Transverse colon (tissue), 4 donors: Measurements from ENCODE around the gene RIPPLY2. TPM values are rescaled to one million over a fixed set of nuclear protein-coding genes. Genes with fewer than 3 reads are reported as not detected.

Source experiments
- DNase-seq: peaks from one replicate; pipeline ENCODE4 v3.0.0-alpha.2; 2019
- H3K27ac ChIP-seq, 4 donors: fragments of 200-600 bp; sonication (generic); 2 replicates each; pipeline ENCODE4 v1.5.1; 2016 to 2018; ENCODE audit warnings: inconsistent platforms in 4 of 4
- H3K27me3 ChIP-seq: fragments of 200-600 bp; sonication (generic); 2 replicates; pipeline ENCODE4 v1.5.1; 2017; ENCODE audit warnings: inconsistent platforms
- H3K36me3 ChIP-seq, 4 donors: fragments of 200-600 bp; sonication (generic); 2 replicates each; pipeline ENCODE4 v1.5.1; 2017 to 2019; ENCODE audit warnings: inconsistent platforms in 4 of 4
- H3K4me1 ChIP-seq, 4 donors: fragments of 200-600 bp; sonication (generic); 2 replicates each; pipeline ENCODE4 v1.5.1; 2017 to 2020; ENCODE audit warnings: inconsistent platforms in 4 of 4
- H3K4me3 ChIP-seq, 4 donors: fragments of 200-600 bp; sonication (generic); 1 replicate in 1 of 4; 2 replicates in 3 of 4; pipeline versions ENCODE4 v1.5.1 to v1.6.1; 2017 to 2019; ENCODE audit warnings: inconsistent platforms in 4 of 4
- H3K9me3 ChIP-seq, 2 donors: fragments of 200-600 bp; sonication (generic); 2 replicates each; pipeline ENCODE4 v1.5.1; 2017 to 2019; ENCODE audit warnings: inconsistent platforms in 2 of 2
- EP300 ChIP-seq: sonication (generic); formaldehyde crosslinking; IDR thresholded peaks from one replicate; pipeline ENCODE4 v1.6.1; 2017; ENCODE audit warnings: antibody characterized with exemption, low read depth
- POLR2A ChIP-seq: fragments of 450-650 bp; IDR thresholded peaks from one replicate; pipeline ENCODE4 v1.6.1; 2016; ENCODE audit warnings: antibody characterized with exemption, mild to moderate bottlenecking, moderate library complexity
- POLR2AphosphoS5 ChIP-seq, 3 donors: sonication (generic); formaldehyde crosslinking; IDR thresholded peaks; one replicate each; pipeline ENCODE4 v1.6.1; 2016; ENCODE audit warnings: antibody characterized with exemption in 3 of 3
- WGBS, 2 donors: methylation state at CpG; one replicate each; pipeline ENCODE4 v1.1.5; 2018; ENCODE audit warnings: low coverage in 1 of 2; 5-methylcytosine and 5-hydroxymethylcytosine counted together
- in situ Hi-C, 4 donors: fragments of 200-750 bp; cut with MboI; loops; one replicate each; pipeline versions ENCODE4 v1.15.0 to v1.15.1; 2017; ENCODE audit warnings: low sequenced_read_pairs in 3 of 4, low pct_ligation_motif_present in 1 of 4, low pct_unique_long_range_greater_than_20kb in 1 of 4
- intact Hi-C: fragments of 100-400 bp; cut with DNase I; formaldehyde crosslinking; loops from one replicate; pipeline ENCODE4 v1.15.1; 2023; ENCODE audit warnings: low total_unique reads
- total RNA-seq, 4 donors: library from RNA; depleted of rRNA; stranded (reverse); fragments of >200 nt; gene quantifications; one replicate each; pipeline ENCODE4 v1.1.0, GENCODE V29; 2016
- TF ChIP-seq, protein P1 (sequence below), 5 experiments: fragments of 200-600 bp in 3 of 5; fragments of 450-650 bp in 2 of 5; sonication (generic) in 3 of 5; IDR thresholded peaks; 1 replicate in 2 of 5; 2 replicates in 3 of 5; pipeline ENCODE4 v1.5.1; 2016 to 2017; ENCODE audit warnings: antibody characterized with exemption in 5 of 5, inconsistent platforms in 3 of 5, mild to moderate bottlenecking in 2 of 5, moderate library complexity in 1 of 5

The RIPPLY2 gene
- total RNA-seq, 4 donors from 2014 or later, result not detected

DNA sequence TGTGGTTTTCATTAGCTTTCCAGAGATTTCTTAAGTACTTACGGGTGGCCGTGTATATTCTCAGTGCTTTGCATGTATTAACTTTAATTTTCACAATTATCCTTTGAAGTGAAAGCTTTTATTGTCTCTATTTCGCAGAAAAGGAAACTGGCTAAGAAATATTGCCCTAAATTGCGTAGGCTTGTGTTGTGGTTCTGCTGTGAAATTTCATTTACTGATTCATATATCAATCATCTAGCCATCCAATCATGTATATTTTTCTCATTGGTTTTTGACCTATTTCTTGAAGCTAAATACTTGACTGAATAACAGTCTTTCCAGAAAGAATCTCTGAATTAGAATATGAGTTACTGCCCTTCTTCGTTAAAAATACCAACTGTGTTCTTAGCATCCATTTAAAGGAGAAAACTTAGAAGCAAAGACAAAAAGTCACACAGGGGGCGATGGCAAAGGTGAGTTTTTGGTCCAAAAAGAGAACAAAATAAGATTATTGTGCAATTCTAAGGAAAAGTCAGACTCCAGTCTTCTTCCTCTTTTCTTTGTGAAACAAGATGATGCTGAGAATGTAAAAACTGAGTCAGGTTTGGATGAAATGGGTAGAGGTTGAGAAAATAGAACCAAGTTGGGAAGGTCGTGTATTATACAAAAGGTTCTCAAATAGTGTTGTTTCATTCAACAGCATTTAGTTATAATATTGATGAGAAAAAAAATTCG lies 7.8 kb downstream of the RIPPLY2 start:
- TF ChIP-seq, protein P1, sequence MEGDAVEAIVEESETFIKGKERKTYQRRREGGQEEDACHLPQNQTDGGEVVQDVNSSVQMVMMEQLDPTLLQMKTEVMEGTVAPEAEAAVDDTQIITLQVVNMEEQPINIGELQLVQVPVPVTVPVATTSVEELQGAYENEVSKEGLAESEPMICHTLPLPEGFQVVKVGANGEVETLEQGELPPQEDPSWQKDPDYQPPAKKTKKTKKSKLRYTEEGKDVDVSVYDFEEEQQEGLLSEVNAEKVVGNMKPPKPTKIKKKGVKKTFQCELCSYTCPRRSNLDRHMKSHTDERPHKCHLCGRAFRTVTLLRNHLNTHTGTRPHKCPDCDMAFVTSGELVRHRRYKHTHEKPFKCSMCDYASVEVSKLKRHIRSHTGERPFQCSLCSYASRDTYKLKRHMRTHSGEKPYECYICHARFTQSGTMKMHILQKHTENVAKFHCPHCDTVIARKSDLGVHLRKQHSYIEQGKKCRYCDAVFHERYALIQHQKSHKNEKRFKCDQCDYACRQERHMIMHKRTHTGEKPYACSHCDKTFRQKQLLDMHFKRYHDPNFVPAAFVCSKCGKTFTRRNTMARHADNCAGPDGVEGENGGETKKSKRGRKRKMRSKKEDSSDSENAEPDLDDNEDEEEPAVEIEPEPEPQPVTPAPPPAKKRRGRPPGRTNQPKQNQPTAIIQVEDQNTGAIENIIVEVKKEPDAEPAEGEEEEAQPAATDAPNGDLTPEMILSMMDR (IDR thresholded peaks at IDR 0.05), result no peak
- no peak for TF ChIP-seq POLR2AphosphoS5 (IDR thresholded peaks at IDR 0.05)
- no peak for TF ChIP-seq POLR2A
- no peak for TF ChIP-seq EP300
- Histone ChIP-seq H3K27ac (peak overlapping the region in 1 of 4 donors; percentile 91), H3K9me3 (no peaks in the 10 kb centered on the region), H3K27me3 (no peaks in the 10 kb centered on the region), H3K4me3 (peak overlapping the region in 3 of 4 donors; percentile 71 to 98 (median 92)), H3K4me1 (peaks cover 12 to 22% (median 16%) of the 10 kb centered on the region in 4 donors), H3K36me3 (peaks cover 0 to 10% (median 4%) of the 10 kb centered on the region in 4 donors)
- 47 to 56% methylated on average over 8 of the region's 8 CpGs for WGBS, 2 donors
- intact Hi-C loops (no loop called here), in situ Hi-C loops (no loop called here)
- DNase-seq, result no peak

DNA sequence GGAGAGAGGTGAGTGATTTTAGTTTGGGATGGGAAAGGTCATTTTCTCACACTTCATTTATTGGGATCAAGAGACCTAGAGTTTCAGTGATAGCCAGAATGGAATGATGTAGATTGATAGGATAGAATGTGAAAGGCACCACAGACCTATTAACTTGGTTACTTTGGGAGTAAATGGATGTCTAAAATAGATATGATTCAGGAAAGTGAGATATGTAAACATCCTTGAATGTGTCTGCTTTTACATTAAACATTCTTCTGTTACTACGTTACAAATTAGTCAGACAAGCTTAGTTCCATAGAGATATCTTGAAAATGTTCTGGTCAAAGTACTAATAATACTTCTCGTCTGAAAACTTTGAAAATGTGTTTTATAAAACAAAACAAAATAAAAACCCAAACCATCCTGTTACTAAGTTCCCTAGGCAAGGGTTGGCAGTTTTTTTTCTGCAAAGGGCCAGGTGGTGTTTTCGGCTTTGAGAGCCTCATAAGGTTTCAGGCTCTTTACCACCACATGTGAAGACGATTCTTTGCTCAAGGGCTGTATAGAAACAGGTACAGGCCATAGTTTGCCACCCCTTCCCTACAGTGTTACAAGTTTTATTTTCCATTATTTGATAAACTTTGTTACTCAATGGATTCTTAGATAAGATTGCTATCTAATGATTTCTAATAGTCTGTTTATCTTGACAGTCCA lies 9.8 kb downstream of the RIPPLY2 start:
- WGBS, 2 donors, result 56 to 71% methylated on average over 4 of the region's 4 CpGs

GRCh38 chr6:83867043-83867442 lies 13.9 kb downstream of the RIPPLY2 start:
- DNase-seq, result no peak
- Histone ChIP-seq H3K9me3 (no peaks in the 10 kb centered on the region), H3K36me3 (peaks cover 0 to 15% (median 7%) of the 10 kb centered on the region in 4 donors), H3K27ac (no peak overlapping the region), H3K4me3 (no peak overlapping the region), H3K27me3 (no peaks in the 10 kb centered on the region), H3K4me1 (peaks cover 0 to 2% (median 0%) of the 10 kb centered on the region in 4 donors)
- intact Hi-C loops (no loop called here), in situ Hi-C loops (no loop called here)
- TF ChIP-seq POLR2AphosphoS5 (IDR thresholded peaks at IDR 0.05), result no peak
- TF ChIP-seq EP300, result no peak
- TF ChIP-seq, protein P1 (IDR thresholded peaks at IDR 0.05), result no peak
- TF ChIP-seq POLR2A, result no peak

More for the DNA sequence above, 9.8 kb downstream of the RIPPLY2 start:
- Histone ChIP-seq H3K27ac (no peak overlapping the region), H3K9me3 (no peaks in the 10 kb centered on the region), H3K36me3 (peaks cover 0 to 15% (median 7%) of the 10 kb centered on the region in 4 donors), H3K4me1 (peaks cover 12 to 22% (median 16%) of the 10 kb centered on the region in 4 donors), H3K4me3 (no peak overlapping the region), H3K27me3 (no peaks in the 10 kb centered on the region)
- TF ChIP-seq POLR2A (no peak), EP300 (no peak), POLR2AphosphoS5 (IDR thresholded peaks at IDR 0.05) (no peak)
- TF ChIP-seq, protein P1 (IDR thresholded peaks at IDR 0.05), result no peak
- in situ Hi-C loops, result no loop called here
- intact Hi-C loops, result no loop called here
- no peak for DNase-seq

DNA sequence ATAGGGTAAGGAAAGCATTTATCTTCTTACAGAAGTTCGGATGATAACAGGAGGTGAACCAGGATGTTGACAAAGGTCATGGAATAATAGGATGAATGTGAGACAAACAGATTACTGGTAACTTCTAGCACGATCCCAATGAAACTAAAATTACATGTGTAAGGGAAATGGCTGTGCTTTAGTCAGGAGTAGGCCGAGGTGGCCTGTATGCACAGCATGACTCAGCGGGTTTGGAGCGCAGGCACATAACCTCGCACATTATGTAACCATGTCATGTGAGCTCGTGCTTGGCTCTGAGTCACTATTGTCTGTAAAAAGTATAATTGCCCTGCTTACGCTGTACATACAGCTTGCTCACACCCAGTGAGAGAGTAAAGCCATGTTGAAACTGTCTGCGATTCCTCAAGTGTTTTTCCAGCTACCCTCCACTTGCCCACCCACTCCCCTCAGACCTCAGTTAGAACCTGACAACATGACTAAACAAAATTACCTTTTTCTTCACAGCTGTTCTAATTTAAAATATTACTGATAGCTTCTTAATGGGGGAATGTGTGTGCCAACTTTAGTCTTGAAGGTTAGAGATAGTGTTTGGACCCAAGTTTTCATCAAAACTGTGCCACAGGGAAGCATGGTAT lies 14.5 kb downstream of the RIPPLY2 start:
- TF ChIP-seq, protein P1 (IDR thresholded peaks at IDR 0.05), result no peak
- TF ChIP-seq EP300, result no peak
- no peak for TF ChIP-seq POLR2AphosphoS5 (IDR thresholded peaks at IDR 0.05)
- TF ChIP-seq POLR2A, result no peak
- Histone ChIP-seq H3K4me1 (no peaks in the 10 kb centered on the region), H3K9me3 (no peaks in the 10 kb centered on the region), H3K27me3 (no peaks in the 10 kb centered on the region), H3K4me3 (no peak overlapping the region), H3K27ac (no peak overlapping the region), H3K36me3 (peaks cover 0 to 15% (median 7%) of the 10 kb centered on the region in 4 donors)
- in situ Hi-C loops (no loop called here), intact Hi-C loops (no loop called here)
- peak; percentile 36 for DNase-seq
- WGBS, 2 donors, result 91 to 100% methylated on average over 3 to 9 of the region's 9 CpGs
